HCT116 (cell line): ENCODE measurements around the gene HYKK. TPM values are rescaled to one million over a fixed set of nuclear protein-coding genes. Genes with fewer than 3 reads are reported as not detected.

Experiments used
- ATAC-seq: fragments of 200-7000 bp; cut with Tn5 transposase; 2 replicates; pipeline ENCODE4 v1.9.1; 2020; ENCODE audit warnings: mild to moderate bottlenecking, moderate library complexity
- BruUV-seq: library from RNA; stranded (reverse); fragments of 400-500 nt; replicated peaks from 2 replicates; lab custom pipeline; 2021; lab: Mats Ljungman, UMichigan
- CTCF ChIA-PET: fragments of 300-600 bp; sonication (Branson Sonifier 250); formaldehyde crosslinking; loops from one replicate; lab custom pipeline; 2021; ENCODE audit warnings: antibody characterized with exemption; lab: Charles Lee
- POLR2A ChIA-PET: fragments of 300-600, 350-600 bp; sonication (Branson Sonifier 250); formaldehyde crosslinking; loops from one replicate; lab custom pipeline; 2021; ENCODE audit warnings: antibody characterized with exemption; lab: Charles Lee
- RAD21 ChIA-PET, 2 experiments: fragments of 300-600 bp; sonication (Branson Sonifier 250); formaldehyde crosslinking; loops; one replicate each; lab custom pipeline; 2023; ENCODE audit warnings: low total read pairs in 2 of 2; ENCODE audit not compliant: uncharacterized antibody in 2 of 2, unreplicated experiment in 2 of 2, low non-redundant PET in 1 of 2; lab: Charles Lee
- DNase-seq: peaks from one replicate; pipeline ENCODE4 v3.0.0-alpha.2; 2010; ENCODE audit warnings: low read depth, low spot score
- H2AFZ ChIP-seq: fragments of 200-600 bp; shearing (Covaris generic), sonication (generic); 2 replicates; pipeline ENCODE4 v1.6.1; 2017; ENCODE audit warnings: low read depth, mixed run types, mixed read lengths, antibody characterized with exemption, low read length; ENCODE audit not compliant: poor library complexity, severe bottlenecking
- H3K27ac ChIP-seq: 2 replicates; pipeline ENCODE4 v1.5.1; 2012; ENCODE audit warnings: low read depth, low read length
- H3K27me3 ChIP-seq: fragments of 200-600 bp; sonication (generic); 2 replicates; pipeline ENCODE4 v1.6.1; 2016; ENCODE audit warnings: mixed run types, low read length, mixed read lengths; ENCODE audit not compliant: insufficient read depth
- H3K36me3 ChIP-seq, 2 experiments: fragments of 200-500 bp in 1 of 2; fragments of 200-600 bp in 1 of 2; sonication (Bioruptor generic) in 1 of 2; sonication (generic) in 1 of 2; 2 replicates each; pipeline versions ENCODE4 v1.5.1 to v1.6.1; 2014 to 2016; ENCODE audit warnings: low read length in 2 of 2, inconsistent platforms in 1 of 2, mixed read lengths in 1 of 2, mixed run types in 1 of 2; ENCODE audit not compliant: insufficient read depth in 2 of 2, control insufficient read depth in 1 of 2
- H3K4me1 ChIP-seq, 2 experiments: fragments of 200-600 bp in 1 of 2; sonication (generic) in 1 of 2; 2 replicates each; pipeline versions ENCODE4 v1.5.1 to v1.6.1; 2012 to 2017; ENCODE audit warnings: low read length in 2 of 2, inconsistent platforms in 1 of 2, mild to moderate bottlenecking in 1 of 2, mixed read lengths in 1 of 2, mixed run types in 1 of 2, moderate library complexity in 1 of 2; ENCODE audit not compliant: insufficient read depth in 2 of 2, control insufficient read depth in 1 of 2
- H3K4me2 ChIP-seq: fragments of 200-600 bp; sonication (generic); 2 replicates; pipeline ENCODE4 v1.6.1; 2017; ENCODE audit warnings: mixed run types, low read length, mixed read lengths
- H3K4me3 ChIP-seq, 2 experiments: fragments of 200-600 bp in 1 of 2; sonication (generic) in 1 of 2; replicated peaks in 1 of 2; 2 replicates each; pipeline ENCODE4 v1.5.1; 2011 to 2016; ENCODE audit warnings: low read length in 2 of 2, control low read depth in 1 of 2, low read depth in 1 of 2, mild to moderate bottlenecking in 1 of 2, mixed read lengths in 1 of 2, mixed run types in 1 of 2
- H3K79me2 ChIP-seq: fragments of 200-600 bp; sonication (generic); 2 replicates; pipeline ENCODE4 v1.6.1; 2017; ENCODE audit warnings: mild to moderate bottlenecking, mixed run types, low read length, moderate library complexity, mixed read lengths; ENCODE audit not compliant: insufficient read depth
- H3K9ac ChIP-seq: fragments of 200-600 bp; sonication (generic); 2 replicates; pipeline ENCODE4 v1.6.1; 2016; ENCODE audit warnings: low read length, mixed read lengths
- H3K9me2 ChIP-seq: fragments of 200-600 bp; sonication (generic), shearing (Covaris generic); 2 replicates; pipeline ENCODE4 v1.6.1; 2017; ENCODE audit warnings: mixed run types, mild to moderate bottlenecking, moderate library complexity; ENCODE audit not compliant: insufficient read depth
- H3K9me3 ChIP-seq, 2 experiments: fragments of 200-500 bp in 1 of 2; fragments of 200-600 bp in 1 of 2; sonication (Bioruptor generic) in 1 of 2; sonication (generic) in 1 of 2; 2 replicates each; pipeline ENCODE4 v1.6.1; 2014 to 2017; ENCODE audit warnings: low read length in 2 of 2, mixed read lengths in 2 of 2, inconsistent platforms in 1 of 2, low read depth in 1 of 2, mild to moderate bottlenecking in 1 of 2, mixed run types in 1 of 2, moderate library complexity in 1 of 2; ENCODE audit not compliant: control insufficient read depth in 1 of 2, insufficient read depth in 1 of 2
- H4K20me1 ChIP-seq: fragments of 200-600 bp; sonication (generic), shearing (Covaris generic); 2 replicates; pipeline ENCODE4 v1.6.1; 2017; ENCODE audit warnings: mixed run types, mild to moderate bottlenecking, moderate library complexity; ENCODE audit not compliant: insufficient read depth
- CBX3 ChIP-seq: IDR thresholded peaks from 2 replicates; pipeline ENCODE4 v1.6.1; 2012; ENCODE audit warnings: low read depth
- CEBPB ChIP-seq: IDR thresholded peaks from 2 replicates; pipeline ENCODE4 v1.6.1; 2012; ENCODE audit warnings: low read depth
- ELF1 ChIP-seq: IDR thresholded peaks from 2 replicates; pipeline ENCODE4 v1.6.1; 2012; ENCODE audit warnings: low read depth, borderline replicate concordance
- EZH2phosphoT487 ChIP-seq: fragments of 200-600 bp; IDR thresholded peaks from 2 replicates; pipeline ENCODE4 v1.6.1; 2018; ENCODE audit warnings: antibody characterized with exemption, borderline replicate concordance
- JUND ChIP-seq: IDR thresholded peaks from 2 replicates; pipeline ENCODE4 v1.6.1; 2012
- POLR2A ChIP-seq: IDR thresholded peaks from 2 replicates; pipeline ENCODE4 v1.7.0; 2011; ENCODE audit warnings: borderline replicate concordance; ENCODE audit not compliant: insufficient read depth, insufficient read length; ENCODE audit errors: extremely low read depth
- POLR2AphosphoS5 ChIP-seq: IDR thresholded peaks from 2 replicates; pipeline ENCODE4 v1.6.1; 2011; ENCODE audit warnings: mild to moderate bottlenecking, low read depth, low read length, moderate library complexity
- RAD21 ChIP-seq: IDR thresholded peaks from 2 replicates; pipeline ENCODE4 v1.6.1; 2012; ENCODE audit warnings: low read depth, mild to moderate bottlenecking
- SIN3A ChIP-seq: IDR thresholded peaks from 2 replicates; pipeline ENCODE4 v1.6.1; 2012; ENCODE audit warnings: low read depth
- SP1 ChIP-seq: IDR thresholded peaks from 2 replicates; pipeline ENCODE4 v1.6.1; 2012; ENCODE audit warnings: low read depth
- SRF ChIP-seq: IDR thresholded peaks from 2 replicates; pipeline ENCODE4 v1.6.1; 2012; ENCODE audit warnings: low read depth
- TCF7L2 ChIP-seq: IDR thresholded peaks from 2 replicates; pipeline ENCODE4 v1.7.0; 2011; ENCODE audit warnings: borderline replicate concordance, inconsistent platforms; ENCODE audit not compliant: insufficient read depth, insufficient read length; ENCODE audit errors: extremely low read depth
- YY1 ChIP-seq: IDR thresholded peaks from 2 replicates; pipeline ENCODE4 v1.6.1; 2011; ENCODE audit warnings: low read length, low read depth, moderate library complexity, mild to moderate bottlenecking; ENCODE audit not compliant: insufficient replicate concordance; ENCODE audit errors: extremely low read depth
- ZFX ChIP-seq: fragments of 450-650 bp; IDR thresholded peaks from 2 replicates; pipeline ENCODE4 v1.6.1; 2017
- ZNF274 ChIP-seq: fragments of 200-500 bp; sonication (Bioruptor generic); IDR thresholded peaks from 2 replicates; pipeline ENCODE4 v1.6.1; 2014; ENCODE audit warnings: mild to moderate bottlenecking, low read depth, low read length, inconsistent platforms
- intact Hi-C: fragments of 100-400 bp; cut with micrococcal nuclease; formaldehyde crosslinking; loops from 2 replicates; pipeline ENCODE4 v1.10.0; 2022
- total RNA-seq: library from RNA; stranded (reverse); gene quantifications from one replicate; pipeline ENCODE4 v1.2.1, GENCODE V29; 2021; ENCODE audit not compliant: unreplicated experiment
- TF ChIP-seq, protein P1 (sequence below): IDR thresholded peaks from 2 replicates; pipeline ENCODE4 v1.6.1; 2011; ENCODE audit warnings: mild to moderate bottlenecking, low read length, moderate library complexity; ENCODE audit not compliant: insufficient replicate concordance; ENCODE audit errors: extremely low read depth
- TF ChIP-seq, protein P2 (sequence below): IDR thresholded peaks from 2 replicates; pipeline ENCODE4 v1.6.1; 2012
- TF ChIP-seq, protein P3 (sequence below): IDR thresholded peaks from 2 replicates; pipeline ENCODE4 v1.6.1; 2012; ENCODE audit warnings: low read depth
- TF ChIP-seq, protein P4 (sequence below), 3 experiments: fragments of 200-600 bp in 1 of 3; sonication (generic) in 1 of 3; IDR thresholded peaks in 2 of 3; conservative IDR thresholded peaks in 1 of 3; 2 replicates each; pipeline ENCODE4 v1.5.1; 2012 to 2017; ENCODE audit warnings: low read depth in 2 of 3, low read length in 2 of 3, antibody characterized with exemption in 1 of 3, borderline replicate concordance in 1 of 3, control low read depth in 1 of 3, mild to moderate bottlenecking in 1 of 3, mixed read lengths in 1 of 3, mixed run types in 1 of 3, moderate library complexity in 1 of 3; ENCODE audit not compliant: insufficient read depth in 1 of 3

HYKK gene
- total RNA-seq, 1 experiment from 2014 or later: 6.2 TPM

DNA sequence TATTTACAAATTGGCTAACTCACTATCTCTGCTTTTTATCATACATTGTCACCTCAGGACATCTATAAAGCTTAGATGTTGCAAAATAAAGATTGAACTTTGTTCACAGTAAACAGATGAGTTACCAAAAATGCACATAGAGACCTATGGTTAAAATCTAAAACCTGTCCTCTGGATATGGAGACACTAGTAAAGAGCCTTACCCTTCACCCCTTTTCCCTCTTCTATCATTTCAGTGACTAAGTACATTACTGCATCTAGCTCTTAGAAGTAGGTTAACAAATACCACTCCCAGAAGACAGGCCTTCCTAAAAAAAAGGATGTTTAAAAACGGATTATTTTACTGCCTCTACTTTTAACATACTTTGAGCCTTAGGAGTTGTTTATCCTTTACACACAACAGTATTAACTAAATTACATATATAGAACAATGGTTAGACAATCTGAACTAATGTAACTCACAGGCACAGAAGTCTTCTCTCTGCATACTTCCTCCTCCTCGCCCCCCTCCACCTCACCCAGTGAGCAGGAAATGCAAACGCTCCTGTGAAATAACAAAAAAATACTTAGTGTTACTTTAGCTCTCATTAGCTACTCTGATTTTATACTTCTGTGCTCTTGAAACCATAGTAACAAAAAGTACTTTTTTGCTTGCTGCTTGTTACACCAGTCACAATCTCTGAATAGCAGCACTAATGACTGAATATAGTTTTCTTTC, 46.0 kb upstream of the HYKK start:
- no peaks in the 10 kb centered on the region for H3K9me2 ChIP-seq
- ATAC-seq: no peak
- no peak overlapping the region for H2AFZ ChIP-seq
- H3K4me1 ChIP-seq: peaks cover 0 to 7% of the 10 kb centered on the region in 2 experiments; a peak in 1 of 4 replicates
- H3K4me2 ChIP-seq: no peak overlapping the region
- peaks cover 95% of the 10 kb centered on the region for H3K79me2 ChIP-seq
- H3K27me3 ChIP-seq: no peaks in the 10 kb centered on the region
- no peak overlapping the region for H3K27ac ChIP-seq
- H3K9me3 ChIP-seq: no peaks in the 10 kb centered on the region
- H3K36me3 ChIP-seq: peaks cover 20 to 28% of the 10 kb centered on the region in 2 experiments
- no TSS peak for BruUV-seq
- ChIA-PET POLR2A (interaction anchor here (1.1 kb wide), 1 partner anchor 23 kb away, joined by 4 read pairs; the partner anchor contains the start of gene IREB2), RAD21 (no interaction called here)
- H3K4me3 ChIP-seq: no peak overlapping the region
- H4K20me1 ChIP-seq: peaks cover 11% of the 10 kb centered on the region; the same call in 1 of the 2 replicates
- no peak overlapping the region for H3K9ac ChIP-seq
- TF ChIP-seq CBX3: no peak
- no peak for TF ChIP-seq SP1
- TF ChIP-seq RAD21: no peak
- TF ChIP-seq TCF7L2: no peak
- TF ChIP-seq SRF: no peak
- no peak for TF ChIP-seq POLR2A
- TF ChIP-seq ELF1: no peak
- TF ChIP-seq, protein P1, sequence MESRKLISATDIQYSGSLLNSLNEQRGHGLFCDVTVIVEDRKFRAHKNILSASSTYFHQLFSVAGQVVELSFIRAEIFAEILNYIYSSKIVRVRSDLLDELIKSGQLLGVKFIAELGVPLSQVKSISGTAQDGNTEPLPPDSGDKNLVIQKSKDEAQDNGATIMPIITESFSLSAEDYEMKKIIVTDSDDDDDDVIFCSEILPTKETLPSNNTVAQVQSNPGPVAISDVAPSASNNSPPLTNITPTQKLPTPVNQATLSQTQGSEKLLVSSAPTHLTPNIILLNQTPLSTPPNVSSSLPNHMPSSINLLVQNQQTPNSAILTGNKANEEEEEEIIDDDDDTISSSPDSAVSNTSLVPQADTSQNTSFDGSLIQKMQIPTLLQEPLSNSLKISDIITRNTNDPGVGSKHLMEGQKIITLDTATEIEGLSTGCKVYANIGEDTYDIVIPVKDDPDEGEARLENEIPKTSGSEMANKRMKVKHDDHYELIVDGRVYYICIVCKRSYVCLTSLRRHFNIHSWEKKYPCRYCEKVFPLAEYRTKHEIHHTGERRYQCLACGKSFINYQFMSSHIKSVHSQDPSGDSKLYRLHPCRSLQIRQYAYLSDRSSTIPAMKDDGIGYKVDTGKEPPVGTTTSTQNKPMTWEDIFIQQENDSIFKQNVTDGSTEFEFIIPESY: no peak
- TF ChIP-seq SIN3A: no peak
- TF ChIP-seq, protein P2, sequence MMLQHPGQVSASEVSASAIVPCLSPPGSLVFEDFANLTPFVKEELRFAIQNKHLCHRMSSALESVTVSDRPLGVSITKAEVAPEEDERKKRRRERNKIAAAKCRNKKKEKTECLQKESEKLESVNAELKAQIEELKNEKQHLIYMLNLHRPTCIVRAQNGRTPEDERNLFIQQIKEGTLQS: no peak
- TF ChIP-seq, protein P3, sequence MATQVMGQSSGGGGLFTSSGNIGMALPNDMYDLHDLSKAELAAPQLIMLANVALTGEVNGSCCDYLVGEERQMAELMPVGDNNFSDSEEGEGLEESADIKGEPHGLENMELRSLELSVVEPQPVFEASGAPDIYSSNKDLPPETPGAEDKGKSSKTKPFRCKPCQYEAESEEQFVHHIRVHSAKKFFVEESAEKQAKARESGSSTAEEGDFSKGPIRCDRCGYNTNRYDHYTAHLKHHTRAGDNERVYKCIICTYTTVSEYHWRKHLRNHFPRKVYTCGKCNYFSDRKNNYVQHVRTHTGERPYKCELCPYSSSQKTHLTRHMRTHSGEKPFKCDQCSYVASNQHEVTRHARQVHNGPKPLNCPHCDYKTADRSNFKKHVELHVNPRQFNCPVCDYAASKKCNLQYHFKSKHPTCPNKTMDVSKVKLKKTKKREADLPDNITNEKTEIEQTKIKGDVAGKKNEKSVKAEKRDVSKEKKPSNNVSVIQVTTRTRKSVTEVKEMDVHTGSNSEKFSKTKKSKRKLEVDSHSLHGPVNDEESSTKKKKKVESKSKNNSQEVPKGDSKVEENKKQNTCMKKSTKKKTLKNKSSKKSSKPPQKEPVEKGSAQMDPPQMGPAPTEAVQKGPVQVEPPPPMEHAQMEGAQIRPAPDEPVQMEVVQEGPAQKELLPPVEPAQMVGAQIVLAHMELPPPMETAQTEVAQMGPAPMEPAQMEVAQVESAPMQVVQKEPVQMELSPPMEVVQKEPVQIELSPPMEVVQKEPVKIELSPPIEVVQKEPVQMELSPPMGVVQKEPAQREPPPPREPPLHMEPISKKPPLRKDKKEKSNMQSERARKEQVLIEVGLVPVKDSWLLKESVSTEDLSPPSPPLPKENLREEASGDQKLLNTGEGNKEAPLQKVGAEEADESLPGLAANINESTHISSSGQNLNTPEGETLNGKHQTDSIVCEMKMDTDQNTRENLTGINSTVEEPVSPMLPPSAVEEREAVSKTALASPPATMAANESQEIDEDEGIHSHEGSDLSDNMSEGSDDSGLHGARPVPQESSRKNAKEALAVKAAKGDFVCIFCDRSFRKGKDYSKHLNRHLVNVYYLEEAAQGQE: no peak
- no peak for TF ChIP-seq CEBPB
- TF ChIP-seq EZH2phosphoT487: no peak
- TF ChIP-seq YY1: no peak
- TF ChIP-seq POLR2AphosphoS5: no peak
- TF ChIP-seq, protein P4, sequence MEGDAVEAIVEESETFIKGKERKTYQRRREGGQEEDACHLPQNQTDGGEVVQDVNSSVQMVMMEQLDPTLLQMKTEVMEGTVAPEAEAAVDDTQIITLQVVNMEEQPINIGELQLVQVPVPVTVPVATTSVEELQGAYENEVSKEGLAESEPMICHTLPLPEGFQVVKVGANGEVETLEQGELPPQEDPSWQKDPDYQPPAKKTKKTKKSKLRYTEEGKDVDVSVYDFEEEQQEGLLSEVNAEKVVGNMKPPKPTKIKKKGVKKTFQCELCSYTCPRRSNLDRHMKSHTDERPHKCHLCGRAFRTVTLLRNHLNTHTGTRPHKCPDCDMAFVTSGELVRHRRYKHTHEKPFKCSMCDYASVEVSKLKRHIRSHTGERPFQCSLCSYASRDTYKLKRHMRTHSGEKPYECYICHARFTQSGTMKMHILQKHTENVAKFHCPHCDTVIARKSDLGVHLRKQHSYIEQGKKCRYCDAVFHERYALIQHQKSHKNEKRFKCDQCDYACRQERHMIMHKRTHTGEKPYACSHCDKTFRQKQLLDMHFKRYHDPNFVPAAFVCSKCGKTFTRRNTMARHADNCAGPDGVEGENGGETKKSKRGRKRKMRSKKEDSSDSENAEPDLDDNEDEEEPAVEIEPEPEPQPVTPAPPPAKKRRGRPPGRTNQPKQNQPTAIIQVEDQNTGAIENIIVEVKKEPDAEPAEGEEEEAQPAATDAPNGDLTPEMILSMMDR (IDR thresholded peaks at IDR 0.05 in 2 of 3, conservative IDR thresholded peaks at IDR 0.05 in 1 of 3; ENCODE audit: borderline replicate concordance in 1 of 3, insufficient read depth in 1 of 3, low read depth in 2 of 3, low read length in 2 of 3): no peak
- TF ChIP-seq ZFX: no peak
- no peak for TF ChIP-seq ZNF274
- TF ChIP-seq JUND: no peak
- TF ChIP-seq, all 23 proteins: peak for 0
- intact Hi-C loops: no loop called here
- CTCF ChIA-PET: no interaction called here
- DNase-seq: no peak
